HEK293T (cell line): Measurements from ENCODE around the gene DYRK2.

Experiments
- BHLHE40 ChIP-seq: fragments of 450-650 bp; IDR thresholded peaks from 2 replicates; pipeline ENCODE4 v1.6.1; 2016; ENCODE audit warnings: mild to moderate bottlenecking, moderate library complexity, borderline replicate concordance
- ELF4 ChIP-seq: fragments of 450-650 bp; IDR thresholded peaks from 2 replicates; pipeline ENCODE4 v1.6.1; 2017; ENCODE audit warnings: antibody characterized with exemption
- FOXA1 ChIP-seq: fragments of 450-650 bp; IDR thresholded peaks from 2 replicates; pipeline ENCODE4 v1.6.1; 2016; ENCODE audit warnings: mild to moderate bottlenecking
- FOXK2 ChIP-seq: fragments of 450-650 bp; IDR thresholded peaks from 2 replicates; pipeline ENCODE4 v1.6.1; 2016; ENCODE audit warnings: mild to moderate bottlenecking
- FOXM1 ChIP-seq: fragments of 450-650 bp; IDR thresholded peaks from 2 replicates; pipeline ENCODE4 v1.6.1; 2017; ENCODE audit warnings: mild to moderate bottlenecking, borderline replicate concordance
- HDGF ChIP-seq: fragments of 450-650 bp; IDR thresholded peaks from 2 replicates; pipeline ENCODE4 v1.6.1; 2017; ENCODE audit warnings: antibody characterized with exemption, borderline replicate concordance
- L3MBTL2 ChIP-seq: fragments of 450-650 bp; conservative IDR thresholded peaks from 2 replicates; pipeline ENCODE4 v1.6.1; 2016; ENCODE audit warnings: mild to moderate bottlenecking
- SP1 ChIP-seq: fragments of 450-650 bp; IDR thresholded peaks from 2 replicates; pipeline ENCODE4 v1.6.1; 2017
- SUZ12 ChIP-seq: fragments of 450-650 bp; IDR thresholded peaks from 2 replicates; pipeline ENCODE4 v1.6.1; 2016; ENCODE audit warnings: mild to moderate bottlenecking
- TARDBP ChIP-seq: fragments of 450-650 bp; IDR thresholded peaks from 2 replicates; pipeline ENCODE4 v1.6.1; 2016

GRCh38 chr12:67714648-67715047 lies 66.1 kb downstream of the DYRK2 start:
- TF ChIP-seq FOXA1, result no peak
- no peak for TF ChIP-seq HDGF
- no peak for TF ChIP-seq BHLHE40
- TF ChIP-seq SP1, result no peak
- TF ChIP-seq FOXK2, result no peak
- no peak for TF ChIP-seq TARDBP
- no peak for TF ChIP-seq FOXM1
- no peak for TF ChIP-seq L3MBTL2
- TF ChIP-seq SUZ12, result no peak
- TF ChIP-seq ELF4, result no peak
